Measurements from ENCODE around the gene ABCA3.

ABCA3 gene

GRCh38 chr16:2317231-2318020, 23.1 kb downstream of the ABCA3 start:
- no peak overlapping the region for H3K4me3 ChIP-seq (ENCODE audit: low read depth, low read length)
- no peak for TF ChIP-seq CTCF (IDR thresholded peaks at IDR 0.05; ENCODE audit: insufficient read depth, low read depth, low read length, missing control alignments)
- DNase-seq (ENCODE audit: low read depth), result no peak

- H3K4me3 ChIP-seq (ENCODE audit: low read depth, low read length), result no peak overlapping the region
- no peak for TF ChIP-seq CTCF (IDR thresholded peaks at IDR 0.05; ENCODE audit: insufficient read depth, low read depth, low read length, missing control alignments)
- no peak for DNase-seq (ENCODE audit: low read depth)
Measured at GRCh38 chr16:2308089-2308962, 32.2 kb downstream of the ABCA3 start.

- no peak for DNase-seq (ENCODE audit: low read depth)
- H3K4me3 ChIP-seq (ENCODE audit: low read depth, low read length), result no peak overlapping the region
- TF ChIP-seq CTCF (IDR thresholded peaks at IDR 0.05; ENCODE audit: insufficient read depth, low read depth, low read length, missing control alignments), result no peak
Measured at GRCh38 chr16:2299915-2300192, 40.7 kb downstream of the ABCA3 start.

- no peak for TF ChIP-seq CTCF (IDR thresholded peaks at IDR 0.05; ENCODE audit: insufficient read depth, low read depth, low read length, missing control alignments)
- no peak overlapping the region for H3K4me3 ChIP-seq (ENCODE audit: low read depth, low read length)
- DNase-seq (ENCODE audit: low read depth), result no peak
Measured at GRCh38 chr16:2299121-2299914, 41.2 kb downstream of the ABCA3 start.

GRCh38 chr16:2298621-2299020, 41.9 kb downstream of the ABCA3 start:
- no peak for DNase-seq (ENCODE audit: low read depth)
- TF ChIP-seq CTCF (IDR thresholded peaks at IDR 0.05; ENCODE audit: insufficient read depth, low read depth, low read length, missing control alignments), result no peak

GRCh38 chr16:2297506-2297860, 43.0 kb downstream of the ABCA3 start:
- no peak for TF ChIP-seq CTCF (IDR thresholded peaks at IDR 0.05; ENCODE audit: insufficient read depth, low read depth, low read length, missing control alignments)
- no peak overlapping the region for H3K4me3 ChIP-seq (ENCODE audit: low read depth, low read length)
- no peak for DNase-seq (ENCODE audit: low read depth)

More at GRCh38 chr16:2298621-2299020, 41.9 kb downstream of the ABCA3 start:
- H3K4me3 ChIP-seq (ENCODE audit: low read depth, low read length), result no peak overlapping the region
